SK-N-SH (cell line): Measurements from ENCODE around the gene SAG. TPM values are rescaled to one million over a fixed set of nuclear protein-coding genes. Genes with fewer than 3 reads are reported as not detected.

Source experiments
- CTCF ChIA-PET: fragments of 300-600, 350-600 bp; formaldehyde crosslinking; extraction: SDS; loops from one replicate; lab custom pipeline; 2021; lab: Yijun Ruan, JAX
- POLR2A ChIA-PET: fragments of 350-600 bp; sonication (Branson Sonifier 250); formaldehyde crosslinking; extraction: SDS; loops from one replicate; lab custom pipeline; 2020; ENCODE audit warnings: antibody characterized with exemption, inconsistent platforms; lab: Yijun Ruan, JAX
- DNase-seq: peaks from one replicate; pipeline ENCODE4 v3.0.0; 2012
- H2AFZ ChIP-seq: fragments of 200-600 bp; sonication (generic); 2 replicates; pipeline ENCODE4 v1.8.1; 2016; ENCODE audit warnings: antibody characterized with exemption, mild to moderate bottlenecking, low read depth
- H3F3A ChIP-seq: fragments of 200-600 bp; sonication (generic); replicated peaks from 2 replicates; pipeline ENCODE3; 2016; ENCODE audit warnings: antibody characterized with exemption, mild to moderate bottlenecking; ENCODE audit not compliant: insufficient read depth
- H3K27ac ChIP-seq, 2 experiments: fragments of 200-500 bp in 1 of 2; fragments of 200-600 bp in 1 of 2; sonication (Bioruptor generic) in 1 of 2; sonication (generic), shearing (Covaris generic) in 1 of 2; 2 replicates each; pipeline versions ENCODE4 v1.5.1 to v1.6.1; 2014 to 2016; ENCODE audit warnings: low read depth in 2 of 2, inconsistent platforms in 1 of 2, low read length in 1 of 2, mild to moderate bottlenecking in 1 of 2, mixed read lengths in 1 of 2
- H3K27me3 ChIP-seq: fragments of 200-600 bp; sonication (generic), shearing (Covaris generic); 2 replicates; pipeline ENCODE4 v1.6.1; 2016; ENCODE audit warnings: mixed run types; ENCODE audit not compliant: insufficient read depth
- H3K36me3 ChIP-seq, 2 experiments: fragments of 200-500 bp in 1 of 2; fragments of 200-600 bp in 1 of 2; sonication (Bioruptor generic) in 1 of 2; sonication (generic) in 1 of 2; replicated peaks in 1 of 2; 2 replicates each; pipeline versions ENCODE3 to v1.5.1; 2014 to 2016; ENCODE audit warnings: low read length in 1 of 2, mild to moderate bottlenecking in 1 of 2; ENCODE audit not compliant: insufficient read depth in 2 of 2, control insufficient read depth in 1 of 2
- H3K4me1 ChIP-seq, 2 experiments: fragments of 200-500 bp in 1 of 2; fragments of 200-600 bp in 1 of 2; sonication (Bioruptor generic) in 1 of 2; sonication (generic), shearing (Covaris generic) in 1 of 2; 2 replicates each; pipeline versions ENCODE4 v1.5.1 to v1.6.1; 2014 to 2016; ENCODE audit warnings: low read depth in 1 of 2, low read length in 1 of 2, mixed run types in 1 of 2; ENCODE audit not compliant: insufficient read depth in 2 of 2, control insufficient read depth in 1 of 2
- H3K4me2 ChIP-seq: fragments of 200-600 bp; sonication (generic), shearing (Covaris generic); 2 replicates; pipeline ENCODE4 v1.6.1; 2017; ENCODE audit warnings: mixed run types
- H3K4me3 ChIP-seq, 2 experiments: fragments of 200-500 bp in 1 of 2; fragments of 200-600 bp in 1 of 2; sonication (Bioruptor generic) in 1 of 2; sonication (generic), shearing (Covaris generic) in 1 of 2; 2 replicates each; pipeline versions ENCODE4 v1.5.1 to v1.8.1; 2014 to 2016; ENCODE audit warnings: low read depth in 2 of 2, inconsistent platforms in 1 of 2, low read length in 1 of 2, mild to moderate bottlenecking in 1 of 2, mixed read lengths in 1 of 2, moderate library complexity in 1 of 2
- H3K79me2 ChIP-seq: fragments of 200-600 bp; sonication (generic); 2 replicates; pipeline ENCODE4 v1.8.1; 2017; ENCODE audit warnings: mild to moderate bottlenecking; ENCODE audit not compliant: insufficient read depth
- H3K9ac ChIP-seq: fragments of 200-600 bp; sonication (generic); 2 replicates; pipeline ENCODE4 v1.6.1; 2017; ENCODE audit warnings: mixed run types
- H3K9me2 ChIP-seq: fragments of 200-600 bp; sonication (generic); 2 replicates; pipeline ENCODE4 v1.6.1; 2017; ENCODE audit warnings: mixed run types
- H3K9me3 ChIP-seq: fragments of 200-600 bp; sonication (generic); 2 replicates; pipeline ENCODE4 v1.6.1; 2017; ENCODE audit warnings: mixed run types, mild to moderate bottlenecking, moderate library complexity
- H4K20me1 ChIP-seq: fragments of 200-600 bp; sonication (generic); 2 replicates; pipeline ENCODE4 v1.6.1; 2017; ENCODE audit warnings: mild to moderate bottlenecking, mixed run types; ENCODE audit not compliant: insufficient read depth
- CHD2 ChIP-seq: fragments of 150-350 bp; IDR thresholded peaks from 2 replicates; pipeline ENCODE4 v1.6.1; 2018; ENCODE audit warnings: low read length; ENCODE audit not compliant: partially characterized antibody
- FOXM1 ChIP-seq: IDR thresholded peaks from 2 replicates; pipeline ENCODE4 v1.4.0; 2012; ENCODE audit warnings: low read depth, mild to moderate bottlenecking
- GATA2 ChIP-seq: sonication (generic); formaldehyde crosslinking; IDR thresholded peaks from 2 replicates; pipeline ENCODE4 v1.5.0; 2020; ENCODE audit warnings: mild to moderate bottlenecking, missing genetic modification reagents
- JUND ChIP-seq: IDR thresholded peaks from 2 replicates; pipeline ENCODE4 v1.4.0; 2012
- NFIC ChIP-seq: IDR thresholded peaks from 2 replicates; pipeline ENCODE4 v1.4.0; 2012; ENCODE audit warnings: borderline replicate concordance
- NRF1 ChIP-seq: IDR thresholded peaks from 2 replicates; pipeline ENCODE4 v1.6.1; 2012; ENCODE audit warnings: low read depth, mild to moderate bottlenecking, low read length
- RFX5 ChIP-seq: IDR thresholded peaks from 2 replicates; pipeline ENCODE4 v1.6.1; 2012; ENCODE audit warnings: mild to moderate bottlenecking, improper control_type of control experiment, low read length
- RXRA ChIP-seq: IDR thresholded peaks from 2 replicates; pipeline ENCODE4 v1.4.0; 2012; ENCODE audit warnings: low read depth, mild to moderate bottlenecking, borderline replicate concordance
- TAF1 ChIP-seq: IDR thresholded peaks from 2 replicates; pipeline ENCODE4 v1.6.1; 2012; ENCODE audit warnings: low read depth, mild to moderate bottlenecking, low read length, moderate library complexity, borderline replicate concordance
- TEAD4 ChIP-seq: IDR thresholded peaks from 2 replicates; pipeline ENCODE4 v1.4.0; 2012; ENCODE audit warnings: mild to moderate bottlenecking, borderline replicate concordance; ENCODE audit not compliant: insufficient read depth
- YY1 ChIP-seq: IDR thresholded peaks from 2 replicates; pipeline ENCODE4 v1.4.0; 2012; ENCODE audit warnings: low read depth, mild to moderate bottlenecking
- WGBS: methylation state at CpG from one replicate; pipeline ENCODE4 v1.1.6; 2017; ENCODE audit warnings: low lambda C conversion rate; 5-methylcytosine and 5-hydroxymethylcytosine counted together
- polyA plus RNA-seq, 3 experiments: library from polyadenylated mRNA; depleted of rRNA; stranded (reverse); fragments of >200 nt; gene quantifications; 2 replicates each; pipeline ENCODE4 v1.2.3, GENCODE V29; 2012
- TF ChIP-seq, protein P1 (sequence below): fragments of 200-600 bp; sonication (generic); IDR thresholded peaks from 2 replicates; pipeline ENCODE4 v1.6.1; 2017; ENCODE audit warnings: antibody characterized with exemption, mild to moderate bottlenecking, moderate library complexity
- TF ChIP-seq, protein P2 (sequence below): fragments of 150-350 bp; IDR thresholded peaks from 2 replicates; pipeline ENCODE4 v1.6.1; 2016; ENCODE audit warnings: mild to moderate bottlenecking, low read depth, low read length
- TF ChIP-seq, protein P3 (sequence below): IDR thresholded peaks from 2 replicates; pipeline ENCODE4; 2012
- TF ChIP-seq, protein P4 (sequence below): IDR thresholded peaks from 2 replicates; pipeline ENCODE4 v1.4.0; 2012; ENCODE audit warnings: low read depth
- TF ChIP-seq, protein P5 (sequence below): IDR thresholded peaks from 2 replicates; pipeline ENCODE4 v1.4.0; 2012; ENCODE audit warnings: low read depth, borderline replicate concordance
- TF ChIP-seq, protein P6 (sequence below): IDR thresholded peaks from 2 replicates; pipeline ENCODE4 v1.6.1; 2012; ENCODE audit warnings: mild to moderate bottlenecking, low read depth, low read length, moderate library complexity

SAG gene
- polyA plus RNA-seq, 1 of the 3 experiments (the other 2 are of a cell fraction), result not detected

DNA sequence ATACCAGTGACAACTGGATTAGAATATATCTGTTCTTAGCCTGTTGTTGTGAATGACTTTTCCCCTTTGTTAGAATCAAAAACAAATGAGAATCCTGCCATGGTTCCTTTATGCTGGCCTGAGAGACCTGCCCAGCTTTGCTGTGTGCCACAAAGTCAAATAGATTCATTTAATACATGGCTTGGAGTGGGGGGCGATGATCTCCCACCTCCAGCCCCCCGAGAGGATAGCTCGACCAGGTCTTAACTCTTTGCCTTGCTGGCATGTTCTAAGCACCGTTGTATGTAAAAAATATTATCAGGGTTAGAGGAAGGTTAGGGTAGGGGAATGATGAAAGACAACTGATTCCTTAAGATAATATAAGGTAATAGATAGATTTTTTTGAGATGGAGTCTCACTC lies 24.5 kb downstream of the SAG start:
- H3K27me3 ChIP-seq, result no peaks in the 10 kb centered on the region
- no peak overlapping the region for H3K4me2 ChIP-seq
- WGBS, result 78% methylated on average over 4 of the region's 4 CpGs
- no peaks in the 10 kb centered on the region for H3K9me3 ChIP-seq
- peaks cover 0 to 7% of the 10 kb centered on the region in 2 experiments; a peak in 2 of 4 replicates for H3K4me1 ChIP-seq
- DNase-seq, result no peak
- ChIA-PET CTCF (no interaction called here), POLR2A (no interaction called here)
- TF ChIP-seq, protein P1, sequence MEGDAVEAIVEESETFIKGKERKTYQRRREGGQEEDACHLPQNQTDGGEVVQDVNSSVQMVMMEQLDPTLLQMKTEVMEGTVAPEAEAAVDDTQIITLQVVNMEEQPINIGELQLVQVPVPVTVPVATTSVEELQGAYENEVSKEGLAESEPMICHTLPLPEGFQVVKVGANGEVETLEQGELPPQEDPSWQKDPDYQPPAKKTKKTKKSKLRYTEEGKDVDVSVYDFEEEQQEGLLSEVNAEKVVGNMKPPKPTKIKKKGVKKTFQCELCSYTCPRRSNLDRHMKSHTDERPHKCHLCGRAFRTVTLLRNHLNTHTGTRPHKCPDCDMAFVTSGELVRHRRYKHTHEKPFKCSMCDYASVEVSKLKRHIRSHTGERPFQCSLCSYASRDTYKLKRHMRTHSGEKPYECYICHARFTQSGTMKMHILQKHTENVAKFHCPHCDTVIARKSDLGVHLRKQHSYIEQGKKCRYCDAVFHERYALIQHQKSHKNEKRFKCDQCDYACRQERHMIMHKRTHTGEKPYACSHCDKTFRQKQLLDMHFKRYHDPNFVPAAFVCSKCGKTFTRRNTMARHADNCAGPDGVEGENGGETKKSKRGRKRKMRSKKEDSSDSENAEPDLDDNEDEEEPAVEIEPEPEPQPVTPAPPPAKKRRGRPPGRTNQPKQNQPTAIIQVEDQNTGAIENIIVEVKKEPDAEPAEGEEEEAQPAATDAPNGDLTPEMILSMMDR, result no peak
- TF ChIP-seq JUND (no peak), RFX5 (no peak), GATA2 (CRISPR knock-in tag) (no peak), TEAD4 (no peak), TAF1 (no peak), CHD2 (no peak), YY1 (no peak), RXRA (no peak), NRF1 (no peak), NFIC (no peak), FOXM1 (no peak)
- TF ChIP-seq, protein P2, sequence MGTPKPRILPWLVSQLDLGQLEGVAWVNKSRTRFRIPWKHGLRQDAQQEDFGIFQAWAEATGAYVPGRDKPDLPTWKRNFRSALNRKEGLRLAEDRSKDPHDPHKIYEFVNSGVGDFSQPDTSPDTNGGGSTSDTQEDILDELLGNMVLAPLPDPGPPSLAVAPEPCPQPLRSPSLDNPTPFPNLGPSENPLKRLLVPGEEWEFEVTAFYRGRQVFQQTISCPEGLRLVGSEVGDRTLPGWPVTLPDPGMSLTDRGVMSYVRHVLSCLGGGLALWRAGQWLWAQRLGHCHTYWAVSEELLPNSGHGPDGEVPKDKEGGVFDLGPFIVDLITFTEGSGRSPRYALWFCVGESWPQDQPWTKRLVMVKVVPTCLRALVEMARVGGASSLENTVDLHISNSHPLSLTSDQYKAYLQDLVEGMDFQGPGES, result no peak
- TF ChIP-seq, protein P3, sequence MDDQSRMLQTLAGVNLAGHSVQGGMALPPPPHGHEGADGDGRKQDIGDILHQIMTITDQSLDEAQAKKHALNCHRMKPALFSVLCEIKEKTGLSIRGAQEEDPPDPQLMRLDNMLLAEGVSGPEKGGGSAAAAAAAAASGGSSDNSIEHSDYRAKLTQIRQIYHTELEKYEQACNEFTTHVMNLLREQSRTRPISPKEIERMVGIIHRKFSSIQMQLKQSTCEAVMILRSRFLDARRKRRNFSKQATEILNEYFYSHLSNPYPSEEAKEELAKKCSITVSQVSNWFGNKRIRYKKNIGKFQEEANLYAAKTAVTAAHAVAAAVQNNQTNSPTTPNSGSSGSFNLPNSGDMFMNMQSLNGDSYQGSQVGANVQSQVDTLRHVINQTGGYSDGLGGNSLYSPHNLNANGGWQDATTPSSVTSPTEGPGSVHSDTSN, result no peak
- TF ChIP-seq, protein P4, sequence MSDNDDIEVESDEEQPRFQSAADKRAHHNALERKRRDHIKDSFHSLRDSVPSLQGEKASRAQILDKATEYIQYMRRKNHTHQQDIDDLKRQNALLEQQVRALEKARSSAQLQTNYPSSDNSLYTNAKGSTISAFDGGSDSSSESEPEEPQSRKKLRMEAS, result no peak
- TF ChIP-seq, protein P5, sequence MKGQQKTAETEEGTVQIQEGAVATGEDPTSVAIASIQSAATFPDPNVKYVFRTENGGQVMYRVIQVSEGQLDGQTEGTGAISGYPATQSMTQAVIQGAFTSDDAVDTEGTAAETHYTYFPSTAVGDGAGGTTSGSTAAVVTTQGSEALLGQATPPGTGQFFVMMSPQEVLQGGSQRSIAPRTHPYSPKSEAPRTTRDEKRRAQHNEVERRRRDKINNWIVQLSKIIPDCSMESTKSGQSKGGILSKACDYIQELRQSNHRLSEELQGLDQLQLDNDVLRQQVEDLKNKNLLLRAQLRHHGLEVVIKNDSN, result no peak
- TF ChIP-seq, protein P6, sequence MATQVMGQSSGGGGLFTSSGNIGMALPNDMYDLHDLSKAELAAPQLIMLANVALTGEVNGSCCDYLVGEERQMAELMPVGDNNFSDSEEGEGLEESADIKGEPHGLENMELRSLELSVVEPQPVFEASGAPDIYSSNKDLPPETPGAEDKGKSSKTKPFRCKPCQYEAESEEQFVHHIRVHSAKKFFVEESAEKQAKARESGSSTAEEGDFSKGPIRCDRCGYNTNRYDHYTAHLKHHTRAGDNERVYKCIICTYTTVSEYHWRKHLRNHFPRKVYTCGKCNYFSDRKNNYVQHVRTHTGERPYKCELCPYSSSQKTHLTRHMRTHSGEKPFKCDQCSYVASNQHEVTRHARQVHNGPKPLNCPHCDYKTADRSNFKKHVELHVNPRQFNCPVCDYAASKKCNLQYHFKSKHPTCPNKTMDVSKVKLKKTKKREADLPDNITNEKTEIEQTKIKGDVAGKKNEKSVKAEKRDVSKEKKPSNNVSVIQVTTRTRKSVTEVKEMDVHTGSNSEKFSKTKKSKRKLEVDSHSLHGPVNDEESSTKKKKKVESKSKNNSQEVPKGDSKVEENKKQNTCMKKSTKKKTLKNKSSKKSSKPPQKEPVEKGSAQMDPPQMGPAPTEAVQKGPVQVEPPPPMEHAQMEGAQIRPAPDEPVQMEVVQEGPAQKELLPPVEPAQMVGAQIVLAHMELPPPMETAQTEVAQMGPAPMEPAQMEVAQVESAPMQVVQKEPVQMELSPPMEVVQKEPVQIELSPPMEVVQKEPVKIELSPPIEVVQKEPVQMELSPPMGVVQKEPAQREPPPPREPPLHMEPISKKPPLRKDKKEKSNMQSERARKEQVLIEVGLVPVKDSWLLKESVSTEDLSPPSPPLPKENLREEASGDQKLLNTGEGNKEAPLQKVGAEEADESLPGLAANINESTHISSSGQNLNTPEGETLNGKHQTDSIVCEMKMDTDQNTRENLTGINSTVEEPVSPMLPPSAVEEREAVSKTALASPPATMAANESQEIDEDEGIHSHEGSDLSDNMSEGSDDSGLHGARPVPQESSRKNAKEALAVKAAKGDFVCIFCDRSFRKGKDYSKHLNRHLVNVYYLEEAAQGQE, result no peak
- H3K36me3 ChIP-seq, result no peaks in the 10 kb centered on the region
- H2AFZ ChIP-seq, result no peak overlapping the region
- H3K27ac ChIP-seq, result no peak overlapping the region
- no peak overlapping the region for H3K4me3 ChIP-seq
- no peak overlapping the region for H3K9ac ChIP-seq
- H3K79me2 ChIP-seq, result no peaks in the 10 kb centered on the region
- no peaks in the 10 kb centered on the region for H4K20me1 ChIP-seq
- no peaks in the 10 kb centered on the region for H3F3A ChIP-seq
- no peaks in the 10 kb centered on the region for H3K9me2 ChIP-seq
